GM19467 (cell line): ENCODE results near the gene NHS.
A peak's percentile ranks its signal among the peaks of the same experiment; 100 is the strongest.
"Not testable (repeated sequence)": the region's sequence is repeated elsewhere in the genome, so short reads cannot be mapped to it uniquely, and the experiment has no call there.

Experiments
- ATAC-seq: cut with Tn5 transposase; IDR thresholded peaks from one replicate; pipeline ENCODE4 v1.9.1; 2021; ENCODE audit warnings: mild to moderate bottlenecking, moderate library complexity; ENCODE audit not compliant: unreplicated experiment

The NHS gene

GRCh38 chrX:17488036-17488435, 113.0 kb downstream of the NHS start:
- no peak for ATAC-seq

- ATAC-seq: no peak
These were observed 119.2 kb downstream of the NHS start for GRCh38 chrX:17494216-17494615.

GRCh38 chrX:17495052-17495451, 120.1 kb downstream of the NHS start:
- ATAC-seq: no peak

GRCh38 chrX:17496407-17496806, 121.4 kb downstream of the NHS start:
- no peak for ATAC-seq

- ATAC-seq: no peak
These were observed 122.2 kb downstream of the NHS start for GRCh38 chrX:17497193-17497592.

GRCh38 chrX:17499512-17499911, 124.5 kb downstream of the NHS start:
- no peak for ATAC-seq

- no peak for ATAC-seq
These were observed 125.2 kb downstream of the NHS start for GRCh38 chrX:17500145-17500579.

GRCh38 chrX:17501746-17502145, 126.7 kb downstream of the NHS start:
- no peak for ATAC-seq

- not testable (repeated sequence) for ATAC-seq
These were observed 131.4 kb downstream of the NHS start for GRCh38 chrX:17506352-17506751.

- no peak for ATAC-seq
These were observed 136.6 kb downstream of the NHS start for GRCh38 chrX:17511556-17511955.

- no peak for ATAC-seq
These were observed 144.4 kb downstream of the NHS start for GRCh38 chrX:17519358-17519757.

GRCh38 chrX:17520016-17520615, 145.1 kb downstream of the NHS start:
- no peak for ATAC-seq

- no peak for ATAC-seq
These were observed 147.1 kb downstream of the NHS start for GRCh38 chrX:17521871-17522693.

- no peak for ATAC-seq
These were observed 150.3 kb downstream of the NHS start for GRCh38 chrX:17525266-17525665.

GRCh38 chrX:17525762-17526555, 151.0 kb downstream of the NHS start:
- ATAC-seq: no peak

GRCh38 chrX:17527135-17527701, 152.2 kb downstream of the NHS start:
- ATAC-seq: no peak

GRCh38 chrX:17527922-17528321, 152.9 kb downstream of the NHS start:
- ATAC-seq: no peak

- ATAC-seq: no peak
These were observed 154.2 kb downstream of the NHS start for GRCh38 chrX:17529151-17529745.

- no peak for ATAC-seq
These were observed 156.5 kb downstream of the NHS start for GRCh38 chrX:17531500-17531899.

- peak; percentile 54 for ATAC-seq
These were observed 160.2 kb downstream of the NHS start for GRCh38 chrX:17535229-17535628.

GRCh38 chrX:17537723-17538243, 162.8 kb downstream of the NHS start:
- no peak for ATAC-seq
